ENCODE results near the gene SPATA32.

DNA sequence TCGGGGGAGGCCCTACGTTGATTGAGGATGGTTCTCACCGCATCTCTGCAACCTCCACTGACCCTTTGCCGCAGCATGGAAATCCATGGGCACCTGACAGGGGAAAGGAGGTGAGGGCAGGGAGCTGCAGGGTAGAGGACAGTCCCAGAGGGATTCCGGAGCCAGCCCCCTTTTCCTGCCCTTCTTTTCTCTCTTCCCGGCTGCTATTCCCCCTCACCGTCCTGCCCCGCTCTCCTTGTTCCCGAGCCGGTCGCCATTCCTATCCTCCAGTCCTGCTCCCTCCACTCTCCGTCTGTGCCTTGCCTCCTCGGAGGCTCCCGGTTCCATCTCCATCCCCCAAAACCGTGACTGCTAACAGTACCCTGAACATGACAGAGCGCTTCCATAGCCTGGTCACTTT is 4.8 kb downstream of the SPATA32 start:
- TF ChIP-seq, protein P1, sequence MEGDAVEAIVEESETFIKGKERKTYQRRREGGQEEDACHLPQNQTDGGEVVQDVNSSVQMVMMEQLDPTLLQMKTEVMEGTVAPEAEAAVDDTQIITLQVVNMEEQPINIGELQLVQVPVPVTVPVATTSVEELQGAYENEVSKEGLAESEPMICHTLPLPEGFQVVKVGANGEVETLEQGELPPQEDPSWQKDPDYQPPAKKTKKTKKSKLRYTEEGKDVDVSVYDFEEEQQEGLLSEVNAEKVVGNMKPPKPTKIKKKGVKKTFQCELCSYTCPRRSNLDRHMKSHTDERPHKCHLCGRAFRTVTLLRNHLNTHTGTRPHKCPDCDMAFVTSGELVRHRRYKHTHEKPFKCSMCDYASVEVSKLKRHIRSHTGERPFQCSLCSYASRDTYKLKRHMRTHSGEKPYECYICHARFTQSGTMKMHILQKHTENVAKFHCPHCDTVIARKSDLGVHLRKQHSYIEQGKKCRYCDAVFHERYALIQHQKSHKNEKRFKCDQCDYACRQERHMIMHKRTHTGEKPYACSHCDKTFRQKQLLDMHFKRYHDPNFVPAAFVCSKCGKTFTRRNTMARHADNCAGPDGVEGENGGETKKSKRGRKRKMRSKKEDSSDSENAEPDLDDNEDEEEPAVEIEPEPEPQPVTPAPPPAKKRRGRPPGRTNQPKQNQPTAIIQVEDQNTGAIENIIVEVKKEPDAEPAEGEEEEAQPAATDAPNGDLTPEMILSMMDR (IDR thresholded peaks at IDR 0.05) = no peak
- no peak for TF ChIP-seq POLR2A (IDR thresholded peaks at IDR 0.05)

Measured in breast epithelium (tissue), 3 donors.